HL-60 (cell line): ENCODE data around the gene STEAP2.

Experiments used
- DNase-seq, 2 experiments: peaks; one replicate each; pipeline ENCODE4 v3.0.0-alpha.2; 2010 to 2020; ENCODE audit warnings: low read depth in 1 of 2, low spot score in 1 of 2
- H3K27ac ChIP-seq: fragments of 250-450 bp; sonication (Bioruptor Pico); replicated peaks from 2 replicates; pipeline ENCODE4 v1.5.1; 2020; ENCODE audit warnings: mild to moderate bottlenecking, moderate library complexity
- H3K27me3 ChIP-seq: fragments of 250-450 bp; sonication (Bioruptor Pico); 2 replicates; pipeline ENCODE4 v1.5.1; 2021; ENCODE audit warnings: mild to moderate bottlenecking, moderate library complexity; ENCODE audit not compliant: insufficient read depth, poor library complexity, severe bottlenecking
- H3K4me3 ChIP-seq: replicated peaks from 2 replicates; pipeline ENCODE4 v1.5.1; 2011; ENCODE audit warnings: mild to moderate bottlenecking, control low read depth, low read length; ENCODE audit not compliant: insufficient read depth
- CTCF ChIP-seq: IDR thresholded peaks from one replicate; pipeline ENCODE4 v1.5.1; 2011; ENCODE audit warnings: low read length, control low read depth, inconsistent platforms; ENCODE audit not compliant: insufficient read depth
- GABPA ChIP-seq: IDR thresholded peaks from 2 replicates; pipeline ENCODE4 v1.6.1; 2012; ENCODE audit warnings: low read depth
- POLR2AphosphoS5 ChIP-seq: IDR thresholded peaks from 2 replicates; pipeline ENCODE4 v1.6.1; 2012; ENCODE audit warnings: low read depth
- REST ChIP-seq: IDR thresholded peaks from 2 replicates; pipeline ENCODE4 v1.6.1; 2012; ENCODE audit warnings: low read depth; ENCODE audit not compliant: insufficient replicate concordance
- SPI1 ChIP-seq: IDR thresholded peaks from 2 replicates; pipeline ENCODE4 v1.6.1; 2012; ENCODE audit warnings: low read depth, mild to moderate bottlenecking, borderline replicate concordance

Gene STEAP2

GRCh38 chr7:90229682-90230081 lies 18.1 kb downstream of the STEAP2 start:
- Histone ChIP-seq H3K4me3 (no peak overlapping the region), H3K27ac (no peak overlapping the region), H3K27me3 (no peaks in the 10 kb centered on the region)
- TF ChIP-seq POLR2AphosphoS5 (no peak), CTCF (no peak), GABPA (no peak), SPI1 (no peak), REST (no peak)
- no peak for DNase-seq

GRCh38 chr7:90230834-90231233 lies 19.3 kb downstream of the STEAP2 start:
- DNase-seq: no peak
- TF ChIP-seq SPI1 (no peak), CTCF (no peak), REST (no peak), GABPA (no peak), POLR2AphosphoS5 (no peak)
- Histone ChIP-seq H3K27ac (no peak overlapping the region), H3K27me3 (no peaks in the 10 kb centered on the region), H3K4me3 (no peak overlapping the region)

- TF ChIP-seq SPI1 (no peak), GABPA (no peak), POLR2AphosphoS5 (no peak), CTCF (no peak), REST (no peak)
- Histone ChIP-seq H3K27me3 (no peaks in the 10 kb centered on the region), H3K4me3 (no peak overlapping the region), H3K27ac (no peak overlapping the region)
- DNase-seq: no peak
Measured at GRCh38 chr7:90231304-90231703, 19.8 kb downstream of the STEAP2 start.
